ENCODE data around the gene PRR30.

DNA sequence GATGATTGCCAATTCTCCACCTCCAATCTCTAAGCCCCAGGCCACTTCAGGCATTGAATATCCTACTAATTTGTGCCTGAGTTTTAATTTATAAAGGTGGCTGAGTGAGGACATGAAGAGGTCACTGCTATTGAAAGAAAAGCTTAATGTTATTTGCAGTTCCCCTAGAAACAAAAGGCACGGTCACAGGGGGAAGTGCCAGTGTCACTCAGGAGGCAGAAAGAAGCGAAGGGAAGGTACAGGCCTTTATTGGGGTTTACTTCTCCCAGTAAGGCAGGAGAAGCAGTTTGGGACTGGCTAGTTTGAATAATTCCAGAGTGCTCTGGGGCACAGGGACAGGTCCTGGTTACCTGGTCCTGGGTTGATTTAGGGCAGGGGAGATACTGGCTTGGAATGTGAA lies 17.3 kb downstream of the PRR30 start:
- TF ChIP-seq CTCF (conservative IDR thresholded peaks at IDR 0.05; ENCODE audit: low read depth, low read length) (no peak), CEBPB (IDR thresholded peaks at IDR 0.05; ENCODE audit: low read depth, low read length) (no peak), POLR2A (IDR thresholded peaks at IDR 0.05; ENCODE audit: low read depth, low read length) (no peak), MAFK (IDR thresholded peaks at IDR 0.05; ENCODE audit: low read depth, low read length) (no peak), NFE2L2 (IDR thresholded peaks at IDR 0.05; ENCODE audit: low read depth, low read length) (no peak), MAZ (IDR thresholded peaks at IDR 0.05; ENCODE audit: borderline replicate concordance, low read depth, low read length) (no peak), MXI1 (IDR thresholded peaks at IDR 0.05; ENCODE audit: borderline replicate concordance, low read depth, low read length) (no peak)

Measured in IMR-90 (cell line).